Raji (cell line): ENCODE data around the gene NOTUM.
A peak's percentile ranks its signal among the peaks of the same experiment; 100 is the strongest.

Experiments
- POLR2A ChIP-seq: IDR thresholded peaks from 2 replicates; pipeline ENCODE4 v1.6.1; 2011; ENCODE audit warnings: low read depth, low read length, control low read depth; ENCODE audit not compliant: insufficient read depth

NOTUM gene

GRCh38 chr17:81968396-81968745 lies 7.4 kb upstream of the NOTUM start:
- no peak for TF ChIP-seq POLR2A

GRCh38 chr17:81967533-81968395 lies 6.8 kb upstream of the NOTUM start:
- peak; percentile 75 for TF ChIP-seq POLR2A

GRCh38 chr17:81967244-81967532 lies 6.2 kb upstream of the NOTUM start:
- no peak for TF ChIP-seq POLR2A

- TF ChIP-seq POLR2A = no peak
Measured at GRCh38 chr17:81966343-81967243, 5.6 kb upstream of the NOTUM start.

GRCh38 chr17:81964081-81964849 lies 3.3 kb upstream of the NOTUM start:
- no peak for TF ChIP-seq POLR2A

- TF ChIP-seq POLR2A = no peak
Measured at GRCh38 chr17:81962499-81963441, 1.8 kb upstream of the NOTUM start.

GRCh38 chr17:81961521-81962498 lies 823 bp upstream of the NOTUM start:
- no peak for TF ChIP-seq POLR2A

- TF ChIP-seq POLR2A = no peak
Measured at GRCh38 chr17:81960130-81960958, 643 bp downstream of the NOTUM start.

- TF ChIP-seq POLR2A = peak; percentile 21; the same call in 1 of the 2 replicates
Measured at GRCh38 chr17:81959362-81960129, 1.4 kb downstream of the NOTUM start.

- no peak for TF ChIP-seq POLR2A
Measured at GRCh38 chr17:81958633-81959342, 2.2 kb downstream of the NOTUM start.
